KMS-11 (cell line): Measurements from ENCODE around the gene MSI2.

ENCODE experiments used
- H2AFZ ChIP-seq: fragments of 200-600 bp; sonication (generic); 2 replicates; pipeline ENCODE4 v1.6.1; 2016; ENCODE audit warnings: antibody characterized with exemption, mixed run types, low read depth
- H3K27ac ChIP-seq: fragments of 200-600 bp; sonication (generic); 2 replicates; pipeline ENCODE4 v1.6.1; 2016; ENCODE audit warnings: mild to moderate bottlenecking, mixed run types
- H3K27me3 ChIP-seq: fragments of 200-600 bp; sonication (generic); 2 replicates; pipeline ENCODE4 v1.6.1; 2017; ENCODE audit warnings: mild to moderate bottlenecking, low read depth, mixed run types, moderate library complexity; ENCODE audit not compliant: insufficient read depth
- H3K36me3 ChIP-seq: fragments of 200-600 bp; sonication (generic); 2 replicates; pipeline ENCODE4 v1.6.1; 2017; ENCODE audit warnings: mild to moderate bottlenecking, mixed run types; ENCODE audit not compliant: insufficient read depth
- H3K4me1 ChIP-seq: fragments of 200-600 bp; sonication (generic); 2 replicates; pipeline ENCODE4 v1.6.1; 2016; ENCODE audit warnings: mild to moderate bottlenecking, low read depth, mixed run types; ENCODE audit not compliant: poor library complexity, severe bottlenecking
- H3K4me2 ChIP-seq: fragments of 200-600 bp; sonication (generic); 2 replicates; pipeline ENCODE4 v1.7.0; 2016; ENCODE audit warnings: mild to moderate bottlenecking, mixed run types
- H3K4me3 ChIP-seq: fragments of 200-600 bp; sonication (generic); IDR thresholded peaks from 2 replicates; pipeline ENCODE4 v1.6.1; 2017; ENCODE audit warnings: low read depth, low read length, mixed read lengths; ENCODE audit not compliant: insufficient read depth
- H3K79me2 ChIP-seq: fragments of 200-600 bp; sonication (generic); 2 replicates; pipeline ENCODE4 v1.6.1; 2016; ENCODE audit warnings: low read depth, mixed run types; ENCODE audit not compliant: insufficient read depth
- H3K9ac ChIP-seq: fragments of 200-600 bp; sonication (generic); 2 replicates; pipeline ENCODE4 v1.6.1; 2016; ENCODE audit warnings: mild to moderate bottlenecking, mixed run types
- H4K20me1 ChIP-seq: fragments of 200-600 bp; sonication (generic); 2 replicates; pipeline ENCODE4 v1.6.1; 2016; ENCODE audit warnings: mild to moderate bottlenecking, mixed run types; ENCODE audit not compliant: insufficient read depth
- TF ChIP-seq, protein P1 (sequence below): fragments of 200-600 bp; sonication (generic); conservative IDR thresholded peaks from 2 replicates; pipeline ENCODE4 v1.6.1; 2017; ENCODE audit warnings: low read depth, mild to moderate bottlenecking, antibody characterized with exemption, low read length, moderate library complexity, mixed read lengths

Gene MSI2

DNA sequence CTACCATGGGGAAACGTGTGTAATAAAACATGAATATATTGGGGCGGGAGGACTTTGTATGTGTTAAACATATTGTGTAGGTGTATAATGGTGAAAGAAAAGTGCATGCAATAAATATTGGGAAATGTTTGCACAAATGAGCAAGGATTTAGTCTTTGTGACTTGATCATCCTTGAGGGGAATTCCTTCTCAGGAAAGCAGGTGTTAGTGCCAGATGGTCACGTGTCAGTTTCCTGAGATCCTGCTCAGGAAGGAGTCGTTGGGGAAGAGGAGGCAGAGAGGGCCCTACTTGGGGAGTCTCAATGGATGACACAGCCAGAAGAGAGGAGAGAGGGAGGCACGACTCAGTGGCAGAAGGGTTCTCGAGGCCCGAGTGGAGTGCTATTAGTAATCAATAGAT, 53.2 kb downstream of the MSI2 start:
- Histone ChIP-seq H4K20me1 (peaks cover 23% of the 10 kb centered on the region), H3K36me3 (no peaks in the 10 kb centered on the region; the same call in 1 of the 2 replicates), H2AFZ (no peak overlapping the region), H3K27ac (no peak overlapping the region), H3K27me3 (no peaks in the 10 kb centered on the region), H3K4me3 (no peak overlapping the region), H3K79me2 (peaks cover 45% of the 10 kb centered on the region; the same call in 1 of the 2 replicates), H3K4me2 (no peak overlapping the region), H3K9ac (no peak overlapping the region), H3K4me1 (peaks cover 58% of the 10 kb centered on the region)
- TF ChIP-seq, protein P1, sequence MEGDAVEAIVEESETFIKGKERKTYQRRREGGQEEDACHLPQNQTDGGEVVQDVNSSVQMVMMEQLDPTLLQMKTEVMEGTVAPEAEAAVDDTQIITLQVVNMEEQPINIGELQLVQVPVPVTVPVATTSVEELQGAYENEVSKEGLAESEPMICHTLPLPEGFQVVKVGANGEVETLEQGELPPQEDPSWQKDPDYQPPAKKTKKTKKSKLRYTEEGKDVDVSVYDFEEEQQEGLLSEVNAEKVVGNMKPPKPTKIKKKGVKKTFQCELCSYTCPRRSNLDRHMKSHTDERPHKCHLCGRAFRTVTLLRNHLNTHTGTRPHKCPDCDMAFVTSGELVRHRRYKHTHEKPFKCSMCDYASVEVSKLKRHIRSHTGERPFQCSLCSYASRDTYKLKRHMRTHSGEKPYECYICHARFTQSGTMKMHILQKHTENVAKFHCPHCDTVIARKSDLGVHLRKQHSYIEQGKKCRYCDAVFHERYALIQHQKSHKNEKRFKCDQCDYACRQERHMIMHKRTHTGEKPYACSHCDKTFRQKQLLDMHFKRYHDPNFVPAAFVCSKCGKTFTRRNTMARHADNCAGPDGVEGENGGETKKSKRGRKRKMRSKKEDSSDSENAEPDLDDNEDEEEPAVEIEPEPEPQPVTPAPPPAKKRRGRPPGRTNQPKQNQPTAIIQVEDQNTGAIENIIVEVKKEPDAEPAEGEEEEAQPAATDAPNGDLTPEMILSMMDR = no peak

DNA sequence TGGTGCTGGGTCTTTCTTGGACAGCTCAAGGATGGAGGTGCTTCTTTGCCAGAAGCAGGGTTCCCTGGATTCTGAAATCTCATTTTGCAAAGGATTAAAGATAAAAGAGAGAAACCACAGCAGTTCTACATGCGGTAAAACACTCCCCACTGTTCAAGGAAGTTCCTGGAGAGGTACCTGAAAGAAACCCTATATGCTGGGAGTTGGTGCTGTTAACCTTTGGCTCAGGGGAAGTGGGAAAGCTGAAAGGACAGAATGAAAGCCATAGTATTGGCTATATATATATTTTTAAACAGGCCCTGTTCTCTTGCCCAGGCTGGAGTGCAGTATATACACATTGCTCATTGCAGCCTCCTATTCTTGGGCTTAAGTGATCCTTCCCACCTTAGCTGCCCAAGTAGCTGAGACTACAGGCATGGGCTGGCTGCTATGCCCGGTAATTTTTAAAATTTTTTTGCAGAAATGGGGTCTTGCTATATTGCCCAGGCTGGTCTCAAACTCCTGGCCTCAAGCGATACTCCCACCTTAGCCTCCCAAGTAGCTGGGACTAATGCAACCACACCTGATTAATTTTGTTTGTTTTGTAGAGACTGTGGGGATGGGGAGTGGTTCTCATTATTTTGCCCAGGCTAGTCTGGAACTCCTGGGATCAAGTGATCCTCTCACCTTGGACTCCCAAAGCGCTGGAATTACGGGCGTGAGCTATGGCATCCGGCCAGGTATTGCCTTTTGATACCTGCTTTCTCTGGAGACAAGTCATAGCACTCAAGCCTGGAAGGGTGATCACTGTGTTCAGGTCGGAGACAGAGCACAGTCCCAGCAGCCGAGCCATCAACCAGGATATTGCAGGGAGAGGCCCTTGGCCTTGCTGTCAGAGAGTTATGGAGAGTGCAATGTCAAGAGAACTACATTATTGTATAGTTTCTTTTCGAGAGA, 55.2 kb downstream of the MSI2 start:
- H3K79me2 ChIP-seq = peaks cover 61% of the 10 kb centered on the region
- no peak overlapping the region for H2AFZ ChIP-seq
- no peaks in the 10 kb centered on the region for H3K27me3 ChIP-seq
- H3K9ac ChIP-seq = no peak overlapping the region
- peaks cover 23% of the 10 kb centered on the region for H4K20me1 ChIP-seq
- TF ChIP-seq, protein P1 = no peak
- H3K4me2 ChIP-seq = peak overlapping the region; percentile 34; the same call in 1 of the 2 replicates
- H3K4me3 ChIP-seq = no peak overlapping the region
- H3K27ac ChIP-seq = peak overlapping the region; percentile 27; the same call in 1 of the 2 replicates
- H3K36me3 ChIP-seq = no peaks in the 10 kb centered on the region; the same call in 1 of the 2 replicates
- H3K4me1 ChIP-seq = peaks cover 58% of the 10 kb centered on the region

DNA sequence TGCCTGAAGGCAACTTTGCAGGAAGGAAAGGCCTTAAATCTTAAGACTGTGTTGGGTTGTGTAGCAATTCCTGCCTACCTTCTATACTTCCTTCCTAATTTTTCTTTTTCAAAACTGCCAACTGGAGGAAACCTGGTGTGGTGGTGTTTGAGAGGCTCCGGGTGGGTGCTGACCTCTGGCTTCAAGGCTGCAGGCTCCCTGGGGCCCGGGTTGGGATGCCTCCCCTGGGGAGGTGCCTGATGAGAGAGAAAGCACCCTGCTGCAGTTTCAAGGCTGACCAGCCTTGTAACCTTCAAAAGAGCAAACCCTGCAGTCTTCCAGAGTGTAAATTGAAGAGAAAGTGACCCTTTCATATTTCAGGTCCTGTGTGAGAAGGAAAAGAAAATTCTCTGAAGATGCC, 55.9 kb downstream of the MSI2 start:
- H3K9ac ChIP-seq = no peak overlapping the region
- TF ChIP-seq, protein P1 = no peak
- peak overlapping the region; percentile 27; the same call in 1 of the 2 replicates for H3K27ac ChIP-seq
- H3K4me2 ChIP-seq = peak overlapping the region; percentile 34; the same call in 1 of the 2 replicates
- no peaks in the 10 kb centered on the region; the same call in 1 of the 2 replicates for H3K36me3 ChIP-seq
- no peaks in the 10 kb centered on the region for H3K27me3 ChIP-seq
- no peak overlapping the region for H3K4me3 ChIP-seq
- peaks cover 65% of the 10 kb centered on the region for H3K79me2 ChIP-seq
- H3K4me1 ChIP-seq = peaks cover 58% of the 10 kb centered on the region
- H4K20me1 ChIP-seq = peaks cover 23% of the 10 kb centered on the region
- no peak overlapping the region for H2AFZ ChIP-seq

DNA sequence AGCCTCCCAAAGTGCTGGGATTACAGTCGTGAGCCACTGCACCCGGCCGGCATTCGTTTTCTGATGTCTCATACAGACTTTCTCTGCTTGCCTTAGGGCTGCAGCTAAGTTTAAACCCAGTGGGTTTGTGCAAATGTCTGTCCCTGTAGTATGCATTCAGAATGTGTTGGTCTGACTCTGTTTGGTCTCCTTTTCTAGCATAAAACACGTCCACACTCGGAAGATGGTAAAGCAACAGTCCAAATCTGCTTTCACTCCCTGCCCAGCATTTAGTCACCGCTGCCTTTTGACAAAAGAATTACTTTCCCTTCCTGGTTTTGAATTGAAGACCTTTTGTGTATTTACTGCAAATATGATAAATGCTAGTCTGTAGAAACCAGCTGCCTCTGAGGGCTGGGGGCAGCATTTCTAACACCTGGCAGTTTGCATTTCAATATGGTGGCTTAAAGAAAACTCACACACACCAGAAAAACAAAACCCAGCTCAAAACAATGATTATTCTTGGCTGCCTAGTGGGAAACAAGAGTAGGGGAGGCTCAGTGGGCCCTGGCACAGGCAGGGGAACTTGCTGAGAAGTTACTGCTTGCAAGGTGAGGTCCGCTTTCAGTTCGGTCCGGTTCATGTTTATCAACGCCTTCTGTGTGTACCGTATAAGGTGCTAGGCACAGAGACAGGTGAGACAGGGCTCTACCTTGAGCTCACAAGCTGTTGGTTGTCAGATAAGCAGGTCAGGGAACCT, 56.9 kb downstream of the MSI2 start:
- TF ChIP-seq, protein P1 = no peak
- H3K36me3 ChIP-seq = no peaks in the 10 kb centered on the region; the same call in 1 of the 2 replicates
- H3K4me1 ChIP-seq = peaks cover 54% of the 10 kb centered on the region
- H3K4me3 ChIP-seq = no peak overlapping the region
- H3K9ac ChIP-seq = no peak overlapping the region
- no peak overlapping the region for H2AFZ ChIP-seq
- peak overlapping the region; percentile 21; the same call in 1 of the 2 replicates for H3K27ac ChIP-seq
- peaks cover 71% of the 10 kb centered on the region for H3K79me2 ChIP-seq
- H3K4me2 ChIP-seq = no peak overlapping the region; the same call in 1 of the 2 replicates
- H4K20me1 ChIP-seq = peaks cover 20% of the 10 kb centered on the region
- no peaks in the 10 kb centered on the region for H3K27me3 ChIP-seq
